Thyroid gland (tissue), 4 donors: ENCODE measurements around the gene ZBTB8OS.

Experiments
- CTCF ChIP-seq, 6 experiments: fragments of 200-600 bp in 3 of 6; fragments of 450-650 bp in 3 of 6; sonication (generic) in 3 of 6; IDR thresholded peaks; one replicate each; pipeline ENCODE4 v1.5.1; 2016 to 2019; ENCODE audit warnings: antibody characterized with exemption in 6 of 6, mild to moderate bottlenecking in 2 of 6, inconsistent platforms in 1 of 6, moderate library complexity in 1 of 6
- POLR2A ChIP-seq, 2 donors: fragments of 450-650 bp; IDR thresholded peaks; one replicate each; pipeline ENCODE4 v1.6.1; 2017; ENCODE audit warnings: antibody characterized with exemption in 2 of 2, mild to moderate bottlenecking in 2 of 2, moderate library complexity in 1 of 2

GRCh38 chr1:32659581-32659980, 9.2 kb upstream of the ZBTB8OS start:
- no peak for TF ChIP-seq CTCF (IDR thresholded peaks at IDR 0.05)
- no peak for TF ChIP-seq POLR2A (IDR thresholded peaks at IDR 0.05)
